Stomach (tissue), 9 donors: ENCODE results near the gene MYO5B. TPM values are rescaled to one million over a fixed set of nuclear protein-coding genes. Genes with fewer than 3 reads are reported as not detected.

ENCODE experiments used
- DNase-seq, 2 donors: peaks; one replicate each; pipeline versions ENCODE4 v3.0.0 to v3.0.0-alpha.2; 2013 to 2019
- H3K27ac ChIP-seq, 5 donors: fragments of 200-600 bp in 4 of 5; sonication (generic) in 4 of 5; one replicate each; pipeline ENCODE4 v1.5.1; 2013 to 2019; ENCODE audit warnings: mild to moderate bottlenecking in 1 of 5, moderate library complexity in 1 of 5
- H3K27me3 ChIP-seq, 3 donors: fragments of 200-600 bp; sonication (generic); one replicate each; pipeline ENCODE4 v1.5.1; 2017 to 2019; ENCODE audit warnings: mixed run types in 1 of 3
- H3K36me3 ChIP-seq, 4 donors: fragments of 200-600 bp; sonication (generic); 1 replicate in 3 of 4; 2 replicates in 1 of 4; pipeline ENCODE4 v1.5.1; 2016 to 2019
- H3K4me1 ChIP-seq, 4 donors: fragments of 200-600 bp; sonication (generic); one replicate each; pipeline ENCODE4 v1.5.1; 2016 to 2019
- H3K4me3 ChIP-seq, 4 donors: fragments of 200-600 bp; sonication (generic) in 3 of 4; one replicate each; pipeline ENCODE4 v1.5.1; 2016 to 2019; ENCODE audit warnings: mild to moderate bottlenecking in 1 of 4
- H3K9me3 ChIP-seq, 4 donors: fragments of 200-600 bp; sonication (generic); one replicate each; pipeline ENCODE4 v1.5.1; 2016 to 2019
- CTCF ChIP-seq, 7 experiments: fragments of 450-650 bp in 4 of 7; fragments of 200-600 bp in 3 of 7; sonication (generic) in 3 of 7; IDR thresholded peaks; one replicate each; pipeline ENCODE4 v1.5.1; 2016 to 2019; ENCODE audit warnings: antibody characterized with exemption in 7 of 7, control low read depth in 2 of 7, mild to moderate bottlenecking in 1 of 7
- EP300 ChIP-seq: sonication (generic); formaldehyde crosslinking; IDR thresholded peaks from one replicate; pipeline ENCODE4 v1.6.1; 2017; ENCODE audit warnings: antibody characterized with exemption
- POLR2A ChIP-seq, 4 donors: fragments of 450-650 bp; IDR thresholded peaks; one replicate each; pipeline ENCODE4 v1.6.1; 2016; ENCODE audit warnings: antibody characterized with exemption in 4 of 4, control low read depth in 2 of 4, mild to moderate bottlenecking in 1 of 4, moderate library complexity in 1 of 4
- POLR2AphosphoS5 ChIP-seq, 3 donors: sonication (generic); formaldehyde crosslinking; IDR thresholded peaks; one replicate each; pipeline ENCODE4 v1.6.1; 2016; ENCODE audit warnings: antibody characterized with exemption in 3 of 3
- WGBS, 5 donors: extraction: QIAGEN DNeasy Blood & Tissue Kit in 3 of 5; methylation state at CpG; one replicate each; pipeline versions ENCODE4 v1.1.5 to v1.1.7; 2013 to 2018; 5-methylcytosine and 5-hydroxymethylcytosine counted together
- intact Hi-C: fragments of 100-400 bp; cut with DNase I; formaldehyde crosslinking; loops from one replicate; pipeline ENCODE4 v1.15.1; 2023; ENCODE audit warnings: low total_unique reads
- polyA plus RNA-seq, 3 donors: library from polyadenylated mRNA; stranded (reverse); fragments of 200-250 nt; gene quantifications; one replicate each; pipeline ENCODE4 v1.2.3, GENCODE V29; 2013
- total RNA-seq, 5 donors: library from RNA; depleted of rRNA; stranded (reverse); fragments of >200 nt; gene quantifications; one replicate each; pipeline versions ENCODE4 v1.1.0 to v1.2.3, GENCODE V29; 2014 to 2016
- donor health status: healthy with polysubstance abuse.
- donor health status: Bipolar disorder and iron deficiency.
- donor health status: healthy.

MYO5B gene
- total and polyA plus RNA-seq, 8 donors = 13.6 to 224 (median 33.7) TPM

- H3K36me3 ChIP-seq = peaks cover 0 to 15% (median 0%) of the 10 kb centered on the region in 4 donors
- TF ChIP-seq POLR2AphosphoS5 (IDR thresholded peaks at IDR 0.05) = no peak
- TF ChIP-seq POLR2A (IDR thresholded peaks at IDR 0.05) = no peak
- TF ChIP-seq EP300 = no peak
- no peak for TF ChIP-seq CTCF (IDR thresholded peaks at IDR 0.05)
- no peak overlapping the region for H3K4me3 ChIP-seq
- intact Hi-C loops = no loop called here
- no peaks in the 10 kb centered on the region for H3K9me3 ChIP-seq
- no peak overlapping the region for H3K27ac ChIP-seq
- no peaks in the 10 kb centered on the region for H3K4me1 ChIP-seq
- WGBS, 5 donors = 67 to 73% (median 72%) methylated on average over 6 of the region's 6 CpGs
- no peaks in the 10 kb centered on the region for H3K27me3 ChIP-seq
- DNase-seq = no peak
These were observed 161.9 kb downstream of the MYO5B start for GRCh38 chr18:50033004-50033403.

DNA sequence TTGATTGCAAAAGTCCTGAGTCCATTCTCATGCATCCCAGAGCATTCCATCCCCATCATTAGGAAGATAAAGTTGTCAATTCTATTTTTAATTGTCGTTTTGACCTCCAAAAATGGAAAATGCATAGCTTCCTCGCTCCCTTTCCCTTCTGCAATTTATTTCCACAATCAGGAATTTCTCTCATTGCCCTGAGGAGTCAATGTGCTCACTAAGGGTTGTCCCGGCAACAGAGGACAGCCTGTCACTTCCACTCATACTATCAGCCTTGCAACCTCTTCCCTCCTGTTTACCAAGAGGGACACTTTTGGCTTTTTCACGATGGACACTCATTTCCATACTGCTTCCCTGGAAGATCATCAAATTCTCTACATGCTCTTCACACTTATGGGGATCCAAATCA is 164.8 kb downstream of the MYO5B start:
- 71 to 83% (median 74%) methylated on average over 4 of the region's 4 CpGs for WGBS, 5 donors
- Histone ChIP-seq H3K9me3 (peaks cover 0 to 5% (median 0%) of the 10 kb centered on the region in 4 donors), H3K27ac (no peak overlapping the region), H3K4me1 (no peaks in the 10 kb centered on the region), H3K27me3 (peaks cover 0 to 5% (median 0%) of the 10 kb centered on the region in 3 donors), H3K4me3 (no peak overlapping the region), H3K36me3 (peaks cover 0 to under 1% (median 0%) of the 10 kb centered on the region in 4 donors)
- intact Hi-C loops = no loop called here
- TF ChIP-seq CTCF (IDR thresholded peaks at IDR 0.05) (no peak), POLR2A (IDR thresholded peaks at IDR 0.05) (no peak), EP300 (no peak), POLR2AphosphoS5 (IDR thresholded peaks at IDR 0.05) (no peak)
- peak in 1 of 2 donors; percentile 10 for DNase-seq

- Histone ChIP-seq H3K36me3 (no peaks in the 10 kb centered on the region), H3K4me3 (no peak overlapping the region), H3K27ac (no peak overlapping the region), H3K27me3 (peaks cover 0 to 5% (median 0%) of the 10 kb centered on the region in 3 donors), H3K9me3 (peaks cover 0 to 6% (median 0%) of the 10 kb centered on the region in 4 donors), H3K4me1 (no peaks in the 10 kb centered on the region)
- intact Hi-C loops = no loop called here
- TF ChIP-seq POLR2A (IDR thresholded peaks at IDR 0.05) (no peak), CTCF (IDR thresholded peaks at IDR 0.05) (no peak), POLR2AphosphoS5 (IDR thresholded peaks at IDR 0.05) (no peak), EP300 (no peak)
- WGBS, 5 donors = 72 to 89% (median 81%) methylated on average over 2 of the region's 2 CpGs
- no peak for DNase-seq
These were observed 167.0 kb downstream of the MYO5B start for GRCh38 chr18:50027996-50028395.

GRCh38 chr18:50024466-50024865 is 170.5 kb downstream of the MYO5B start:
- Histone ChIP-seq H3K27ac (no peak overlapping the region), H3K27me3 (peaks cover 0 to 5% (median 0%) of the 10 kb centered on the region in 3 donors), H3K9me3 (peaks cover 0 to 6% (median 0%) of the 10 kb centered on the region in 4 donors), H3K4me3 (no peak overlapping the region), H3K36me3 (no peaks in the 10 kb centered on the region), H3K4me1 (no peaks in the 10 kb centered on the region)
- intact Hi-C loops = no loop called here
- TF ChIP-seq POLR2AphosphoS5 (IDR thresholded peaks at IDR 0.05) = no peak
- no peak for TF ChIP-seq EP300
- TF ChIP-seq CTCF (IDR thresholded peaks at IDR 0.05) = no peak
- TF ChIP-seq POLR2A (IDR thresholded peaks at IDR 0.05) = no peak
- WGBS, 5 donors = 56 to 86% (median 77%) methylated on average over 3 of the region's 3 CpGs
- no peak for DNase-seq
